Heart left ventricle (tissue), 16 donors: Measurements from ENCODE around the gene NEDD4L. TPM values are rescaled to one million over a fixed set of nuclear protein-coding genes. Genes with fewer than 3 reads are reported as not detected.

Source experiments
- ATAC-seq, 4 donors: fragments of 200-7000 bp; cut with Tn5 transposase; one replicate each; pipeline ENCODE4 v1.9.1; 2020 to 2022; ENCODE audit warnings: moderate library complexity in 4 of 4, mild to moderate bottlenecking in 3 of 4, moderate number of reproducible peaks in 1 of 4
- DNase-seq, 5 donors: peaks; one replicate each; pipeline ENCODE4 v3.0.0-alpha.2; 2020
- H3K27ac ChIP-seq, 12 donors: fragments of 200-600 bp; sonication (generic) in 4 of 12; one replicate each; pipeline versions ENCODE4 v1.5.0 to v1.8.0; 2016 to 2022; ENCODE audit warnings: mild to moderate bottlenecking in 2 of 12
- H3K27me3 ChIP-seq, 9 donors: fragments of 200-600 bp; sonication (generic) in 2 of 9; one replicate each; pipeline versions ENCODE4 v1.5.1 to v1.8.0; 2016 to 2022; ENCODE audit warnings: mild to moderate bottlenecking in 3 of 9
- H3K36me3 ChIP-seq, 9 donors: fragments of 200-600 bp; sonication (generic) in 2 of 9; one replicate each; pipeline versions ENCODE4 v1.5.0 to v1.8.0; 2018 to 2022; ENCODE audit warnings: mild to moderate bottlenecking in 2 of 9
- H3K4me1 ChIP-seq, 12 donors: fragments of 200-600 bp; sonication (generic) in 4 of 12; one replicate each; pipeline versions ENCODE4 v1.5.0 to v1.8.0; 2016 to 2022; ENCODE audit warnings: mild to moderate bottlenecking in 3 of 12
- H3K4me3 ChIP-seq, 12 donors: fragments of 200-600 bp; sonication (generic) in 4 of 12; one replicate each; pipeline versions ENCODE4 v1.5.0 to v1.8.0; 2017 to 2022; ENCODE audit warnings: mild to moderate bottlenecking in 9 of 12, moderate library complexity in 4 of 12
- H3K9me3 ChIP-seq, 12 donors: fragments of 200-600 bp; sonication (generic) in 4 of 12; one replicate each; pipeline versions ENCODE4 v1.5.0 to v1.8.0; 2016 to 2022; ENCODE audit warnings: mild to moderate bottlenecking in 1 of 12
- POLR2A ChIP-seq, 2 donors: fragments of 450-650 bp; IDR thresholded peaks; one replicate each; pipeline ENCODE4 v1.6.1; 2017; ENCODE audit warnings: antibody characterized with exemption in 2 of 2, mild to moderate bottlenecking in 2 of 2, moderate library complexity in 2 of 2
- WGBS, 4 donors: extraction: QIAGEN DNeasy Blood & Tissue Kit in 2 of 4; methylation state at CpG; one replicate each; pipeline versions ENCODE4 v1.1.5 to v1.1.7; 2013 to 2018; 5-methylcytosine and 5-hydroxymethylcytosine counted together
- intact Hi-C, 10 donors: fragments of 100-400 bp; cut with DNase I; formaldehyde crosslinking; loops; one replicate each; pipeline versions ENCODE4 v1.11.1 to v1.14.2; 2022
- polyA plus RNA-seq, 2 donors: library from polyadenylated mRNA; stranded (reverse); fragments of 200-250 nt; gene quantifications; one replicate each; pipeline ENCODE4 v1.2.3, GENCODE V29; 2013
- total RNA-seq, 9 donors: library from RNA; depleted of rRNA in 2 of 9; stranded (reverse); fragments of >200 nt in 2 of 9; fragmentation: NEBNext Ultra II Directional in 3 of 9; extraction: Animal tissue kit (Norgen Biotek cat#: 25700) in 3 of 9; gene quantifications; one replicate each; pipeline versions ENCODE4 v1.1.0 to v1.2.4, GENCODE V29; 2016 to 2023
- TF ChIP-seq, protein P1 (sequence below), 12 donors: fragments of 200-600 bp; sonication (generic) in 4 of 12; IDR thresholded peaks; one replicate each; pipeline versions ENCODE4 v1.5.0 to v1.8.0; 2018 to 2022; ENCODE audit warnings: antibody characterized with exemption in 12 of 12, mild to moderate bottlenecking in 5 of 12
- donor health status: ischemic (EF 13 %, LVEDD 7.1; RV severe dilation, severe dysfunction).
- donor health status: healthy with polysubstance abuse.
- donor health status: DM: no; HTN: yes; CAD: no.
- donor health status: DM: no; HTN: no; CAD: no.
- donor health status: ischemic (EF 25% LVEDD 6.9; RV normal size, moderate dysfunction).
- donor health status: ischemic (EF 25% LVEDD 5.7; RV mildly dilated, moderate dysfunction).
- donor health status: healthy.
- donor health status: DM: yes; HTN: yes; CAD: no.
- donor health status: ischemic (EF 35%, LVEDD 5.7; RV mildly dilated, moderate dysfunction).
- donor health status: nonischemic (EF 11% LVEDD 7.7; RV severe dilation, severe dysfunction).
- donor health status: DM: yes; HTN: yes; CAD: no.
- donor health status: PGD.
- donor health status: ischemic (EF 29% LVEDD 5.4; RV normal size, mild dysfunction).
- donor health status: nonischemic (EF 23%, LVEDD 6.1; RV moderate dilation, normal function).

Gene NEDD4L
- total and polyA plus RNA-seq, 11 donors, result 14.7 to 64.1 (median 51.7) TPM

DNA sequence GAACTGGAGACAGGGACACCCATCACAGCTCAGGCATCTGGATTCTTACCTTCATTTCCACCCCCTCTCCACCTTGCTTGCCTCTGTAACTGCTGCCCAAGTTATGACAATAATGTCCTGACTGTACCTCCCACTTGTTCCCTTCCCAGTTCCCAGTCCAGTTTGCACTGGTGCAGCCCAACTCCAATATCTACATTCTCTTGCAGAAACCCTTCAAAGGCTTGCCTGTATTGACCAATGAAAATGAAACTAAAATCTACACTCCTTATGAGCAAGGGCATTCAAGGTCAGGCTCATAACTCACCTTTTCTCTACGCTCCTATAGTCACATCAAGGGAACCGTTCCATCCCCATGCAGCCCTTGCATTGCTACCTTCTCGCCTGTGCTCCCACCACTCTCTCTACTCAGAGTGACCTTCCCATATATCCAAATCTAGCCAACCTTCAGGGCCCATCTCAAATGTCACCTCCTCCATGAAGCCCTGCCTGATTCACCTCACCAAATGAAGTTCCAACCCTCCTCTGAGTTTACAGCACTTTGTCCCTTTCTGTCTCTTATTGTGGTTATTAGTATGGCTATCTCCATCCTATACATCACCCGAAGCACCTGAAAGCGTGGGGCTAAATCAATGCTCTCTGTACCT lies 365.9 kb downstream of the NEDD4L start:
- TF ChIP-seq POLR2A (IDR thresholded peaks at IDR 0.05), result no peak
- TF ChIP-seq, protein P1, sequence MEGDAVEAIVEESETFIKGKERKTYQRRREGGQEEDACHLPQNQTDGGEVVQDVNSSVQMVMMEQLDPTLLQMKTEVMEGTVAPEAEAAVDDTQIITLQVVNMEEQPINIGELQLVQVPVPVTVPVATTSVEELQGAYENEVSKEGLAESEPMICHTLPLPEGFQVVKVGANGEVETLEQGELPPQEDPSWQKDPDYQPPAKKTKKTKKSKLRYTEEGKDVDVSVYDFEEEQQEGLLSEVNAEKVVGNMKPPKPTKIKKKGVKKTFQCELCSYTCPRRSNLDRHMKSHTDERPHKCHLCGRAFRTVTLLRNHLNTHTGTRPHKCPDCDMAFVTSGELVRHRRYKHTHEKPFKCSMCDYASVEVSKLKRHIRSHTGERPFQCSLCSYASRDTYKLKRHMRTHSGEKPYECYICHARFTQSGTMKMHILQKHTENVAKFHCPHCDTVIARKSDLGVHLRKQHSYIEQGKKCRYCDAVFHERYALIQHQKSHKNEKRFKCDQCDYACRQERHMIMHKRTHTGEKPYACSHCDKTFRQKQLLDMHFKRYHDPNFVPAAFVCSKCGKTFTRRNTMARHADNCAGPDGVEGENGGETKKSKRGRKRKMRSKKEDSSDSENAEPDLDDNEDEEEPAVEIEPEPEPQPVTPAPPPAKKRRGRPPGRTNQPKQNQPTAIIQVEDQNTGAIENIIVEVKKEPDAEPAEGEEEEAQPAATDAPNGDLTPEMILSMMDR (IDR thresholded peaks at IDR 0.05), result no peak
- intact Hi-C loops, result loop anchor here in 4 of 10 donors (5.0 to 10.0 kb wide), 4 partner anchors 42 to 355 kb away; no protein-coding TSS in a partner anchor
- H3K27me3 ChIP-seq, result no peaks in the 10 kb centered on the region
- ATAC-seq, result no peak
- H3K4me1 ChIP-seq, result peaks cover 0 to 5% (median 0%) of the 10 kb centered on the region in 12 donors
- 91 to 96% (median 95%) methylated on average over 5 of the region's 5 CpGs for WGBS, 4 donors
- no peak for DNase-seq
- no peaks in the 10 kb centered on the region for H3K9me3 ChIP-seq
- H3K27ac ChIP-seq, result no peak overlapping the region
- H3K36me3 ChIP-seq, result no peaks in the 10 kb centered on the region
- no peak overlapping the region for H3K4me3 ChIP-seq

DNA sequence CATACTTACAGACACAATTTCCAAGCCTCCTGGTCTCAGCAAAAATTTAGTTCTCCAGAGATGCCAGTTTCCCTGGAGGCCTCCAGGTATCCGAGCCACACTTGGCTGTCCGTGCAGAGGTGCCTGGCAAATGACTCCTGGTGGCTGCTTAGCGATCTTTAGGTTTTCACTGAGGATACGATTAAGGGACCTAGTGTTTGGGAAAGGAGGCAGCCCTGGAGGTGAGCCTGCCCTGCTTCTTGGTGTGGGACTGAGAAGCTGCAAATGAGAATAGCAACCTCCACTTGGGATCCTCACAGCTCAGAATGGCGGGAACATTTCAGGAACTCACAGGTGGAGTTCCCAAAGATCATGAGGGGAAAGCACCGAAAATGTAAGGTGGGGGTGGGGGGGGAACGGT lies 367.3 kb downstream of the NEDD4L start:
- no peak overlapping the region for H3K27ac ChIP-seq
- no peaks in the 10 kb centered on the region for H3K27me3 ChIP-seq
- intact Hi-C loops, result loop anchor here in 1 of 10 donors (10.0 kb wide), 1 partner anchor 63 kb away; no protein-coding TSS in a partner anchor
- no peaks in the 10 kb centered on the region for H3K9me3 ChIP-seq
- TF ChIP-seq POLR2A (IDR thresholded peaks at IDR 0.05), result no peak
- TF ChIP-seq, protein P1 (IDR thresholded peaks at IDR 0.05), result no peak
- ATAC-seq, result no peak
- peaks cover 0 to 5% (median 0%) of the 10 kb centered on the region in 12 donors for H3K4me1 ChIP-seq
- DNase-seq, result no peak
- H3K36me3 ChIP-seq, result no peaks in the 10 kb centered on the region
- H3K4me3 ChIP-seq, result no peak overlapping the region
- 85 to 95% (median 92%) methylated on average over 7 of the region's 7 CpGs for WGBS, 4 donors

DNA sequence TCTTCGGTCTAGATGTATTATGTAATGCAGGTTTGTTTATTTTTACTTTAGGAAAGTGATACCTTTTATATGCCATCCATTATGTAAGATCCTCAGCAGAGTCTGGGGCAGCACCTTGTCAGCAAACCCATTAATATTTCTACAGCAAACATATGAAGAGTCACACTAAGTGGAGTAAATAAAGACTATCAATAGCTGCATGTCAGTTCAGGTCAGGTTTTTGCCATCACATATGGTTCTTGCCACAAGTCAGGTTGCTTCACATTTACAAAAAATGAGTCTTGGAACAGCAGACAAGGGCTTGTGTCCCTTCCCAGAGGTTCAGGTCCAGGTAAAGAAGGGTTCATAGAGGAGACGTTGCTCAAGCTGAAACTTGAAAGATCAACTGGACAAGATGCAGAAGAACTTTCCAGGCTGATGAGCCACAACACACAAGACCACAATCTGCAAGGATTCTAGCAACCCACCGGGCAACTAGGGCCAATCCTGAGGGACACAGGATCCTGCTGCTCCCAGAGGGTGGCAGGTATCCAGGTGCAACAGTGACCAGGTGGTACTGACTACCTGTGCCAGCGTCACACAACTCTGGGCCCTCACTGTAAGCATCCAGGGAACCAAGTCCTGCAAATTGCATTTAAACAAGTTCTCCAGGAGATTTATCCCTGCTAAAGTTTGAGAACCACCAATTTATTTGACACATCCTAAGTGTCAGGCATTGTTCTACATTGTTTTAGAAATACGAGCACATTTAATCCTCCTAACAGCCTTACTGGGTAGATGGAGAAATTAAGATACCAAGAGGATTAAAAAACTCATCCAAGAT lies 369.0 kb downstream of the NEDD4L start:
- WGBS, 4 donors, result 92 to 96% (median 93%) methylated on average over 4 to 5 of the region's 5 CpGs
- Histone ChIP-seq H3K4me3 (no peak overlapping the region), H3K36me3 (no peaks in the 10 kb centered on the region), H3K27ac (no peak overlapping the region), H3K27me3 (no peaks in the 10 kb centered on the region), H3K4me1 (peaks cover 0 to 8% (median 0%) of the 10 kb centered on the region in 12 donors), H3K9me3 (no peaks in the 10 kb centered on the region)
- ATAC-seq, result no peak
- intact Hi-C loops, result loop anchor here in 1 of 10 donors (10.0 kb wide), 1 partner anchor 62 kb away; no protein-coding TSS in a partner anchor
- no peak for TF ChIP-seq POLR2A (IDR thresholded peaks at IDR 0.05)
- TF ChIP-seq, protein P1 (IDR thresholded peaks at IDR 0.05), result no peak
- no peak for DNase-seq
